Activated T-cell treated with anti-CD3 and anti-CD28 coated beads, Interleukin-2, amount 50 U/mL, for 1 hour (primary cell): Measurements from ENCODE around the gene SULT1A4.
A peak's percentile ranks its signal among the peaks of the same experiment; 100 is the strongest.
"Not testable (repeated sequence)": the region's sequence is repeated elsewhere in the genome, so short reads cannot be mapped to it uniquely, and the experiment has no call there.

Experiments
- DNase-seq: peaks from one replicate; pipeline ENCODE4 v3.0.0-alpha.2; 2020

SULT1A4 gene

DNA sequence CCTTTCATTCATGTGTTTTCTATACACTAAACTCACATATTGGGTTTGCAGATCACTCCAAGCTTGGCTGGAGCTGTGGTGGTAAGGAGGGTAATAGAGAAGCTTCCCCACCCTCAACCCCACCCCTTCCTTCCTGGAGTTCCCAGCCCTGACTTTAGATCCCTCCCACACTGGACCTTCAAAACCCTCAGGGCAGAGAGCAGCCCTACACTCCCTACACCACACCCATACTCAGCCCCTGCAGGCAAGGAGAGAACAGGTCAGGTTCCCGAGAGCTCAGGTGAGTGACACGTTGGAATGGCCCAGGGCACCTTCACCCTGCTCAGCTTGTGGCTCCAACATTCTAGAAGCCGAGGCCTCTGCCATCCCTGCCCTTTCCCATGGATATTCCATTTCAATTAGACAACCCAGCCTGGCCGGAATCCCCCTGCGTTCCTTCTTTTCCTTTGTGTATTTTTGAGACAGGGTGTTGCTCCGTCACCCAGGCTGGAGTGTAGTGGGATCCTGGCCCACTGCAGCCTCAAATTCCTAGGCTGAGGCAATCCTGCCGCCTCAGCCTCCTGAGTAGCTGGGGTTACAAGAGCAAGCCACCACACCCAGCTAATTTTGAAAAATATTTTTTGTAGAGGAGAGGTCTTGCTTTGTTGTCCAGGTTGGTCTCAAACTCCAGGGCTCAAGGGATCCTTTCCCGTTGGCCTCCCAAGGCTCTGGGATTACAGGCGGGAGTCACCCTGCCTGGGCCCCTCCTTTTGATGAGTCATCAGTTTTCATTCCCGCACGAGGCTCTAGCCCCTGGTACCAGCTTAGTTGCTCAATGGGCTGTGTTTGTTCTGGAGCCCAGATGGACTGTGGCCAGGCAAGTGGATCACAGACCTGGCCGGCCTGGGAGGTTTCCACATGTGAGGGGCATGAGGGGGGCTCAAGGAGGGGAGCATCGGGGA, at the start of gene SULT1A4:
SULT1A4 (plus strand) TSS at position 208 of the 941 bp plus-strand sequence. CDS start 1,473 bp downstream, outside the sequence.
- not testable (repeated sequence) for DNase-seq

GRCh38 chr16:29423587-29423986, 36.1 kb upstream of the SULT1A4 start:
- DNase-seq = not testable (repeated sequence)

- DNase-seq = not testable (repeated sequence)
Observed at GRCh38 chr16:29425390-29425789, 34.3 kb upstream of the SULT1A4 start.

- not testable (repeated sequence) for DNase-seq
Observed at GRCh38 chr16:29453754-29454153, 6.0 kb upstream of the SULT1A4 start.

- not testable (repeated sequence) for DNase-seq
Observed at GRCh38 chr16:29454269-29454668, 5.4 kb upstream of the SULT1A4 start, which contains the start of the genes BOLA2 and SLX1B. Gene BOLA2, minus strand, starts transcription at chr16:29454351. Its CDS starts 98 bp downstream, at chr16:29454253. Gene SLX1B, plus strand, starts transcription at chr16:29454533.

GRCh38 chr16:29454828-29455227, 4.9 kb upstream of the SULT1A4 start:
- not testable (repeated sequence) for DNase-seq

GRCh38 chr16:29457660-29458059, 2.1 kb upstream of the SULT1A4 start:
- DNase-seq = not testable (repeated sequence)

GRCh38 chr16:29460647-29461030, 926 bp downstream of the SULT1A4 start:
- not testable (repeated sequence) for DNase-seq

GRCh38 chr16:29465985-29466824, 6.5 kb downstream of the SULT1A4 start:
- DNase-seq = not testable (repeated sequence)

DNA sequence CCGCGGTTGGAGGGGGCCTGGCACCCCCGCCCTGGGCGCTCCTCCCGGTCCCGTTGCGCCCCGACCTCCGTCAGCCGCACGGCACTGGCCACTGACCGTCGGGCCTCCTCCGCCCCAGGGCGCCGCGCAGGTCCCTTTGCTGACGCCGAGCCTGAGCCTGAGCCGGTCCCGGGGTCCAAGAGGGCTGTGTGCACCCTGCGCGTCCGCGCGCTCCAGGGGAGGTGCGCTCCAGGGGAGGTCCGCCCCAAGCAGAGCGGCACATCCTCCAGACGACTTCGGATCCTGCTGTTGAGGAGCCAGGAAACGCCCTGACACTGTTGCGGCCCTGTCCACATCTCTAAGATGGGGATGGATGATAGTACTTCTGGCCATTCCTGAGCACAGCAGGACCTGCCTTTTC, 7.2 kb downstream of the SULT1A4 start:
- not testable (repeated sequence) for DNase-seq

DNA sequence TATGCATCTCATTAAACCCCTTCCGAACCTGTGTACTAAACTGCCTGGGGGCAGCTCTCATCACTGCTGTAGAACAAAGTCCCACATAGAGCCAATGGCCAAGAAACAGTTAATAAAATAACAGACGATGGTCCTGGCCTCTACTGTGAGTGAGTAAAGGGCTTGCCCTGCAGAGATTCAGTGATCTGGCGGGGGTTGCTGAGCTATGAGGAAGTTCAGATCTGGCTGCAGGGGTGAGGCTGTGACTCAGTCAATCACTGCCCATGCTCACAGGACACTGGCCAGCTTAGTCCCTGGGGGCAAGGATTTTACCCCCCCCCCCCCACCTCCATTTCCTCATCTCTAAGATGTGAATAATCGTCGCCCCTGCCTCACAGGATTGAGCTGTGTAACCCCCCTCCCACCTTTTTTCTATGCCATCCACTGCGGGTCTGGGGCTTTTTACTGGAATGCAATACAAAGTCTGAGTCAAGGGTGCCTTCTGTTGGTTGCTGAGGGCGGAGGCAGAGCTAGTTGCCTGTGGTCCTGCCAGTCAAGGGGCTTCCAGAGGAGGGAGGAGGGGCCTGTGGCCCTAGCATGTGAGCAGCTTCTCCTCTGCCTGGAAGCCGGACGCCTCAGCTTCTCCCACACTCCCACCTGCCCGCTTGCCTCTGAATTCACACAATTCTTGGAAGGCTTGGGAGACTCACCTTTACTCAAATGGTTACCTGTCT, 8.1 kb downstream of the SULT1A4 start:
- DNase-seq = not testable (repeated sequence)

GRCh38 chr16:29469660-29470059, 9.9 kb downstream of the SULT1A4 start:
- DNase-seq = peak; percentile 56

DNA sequence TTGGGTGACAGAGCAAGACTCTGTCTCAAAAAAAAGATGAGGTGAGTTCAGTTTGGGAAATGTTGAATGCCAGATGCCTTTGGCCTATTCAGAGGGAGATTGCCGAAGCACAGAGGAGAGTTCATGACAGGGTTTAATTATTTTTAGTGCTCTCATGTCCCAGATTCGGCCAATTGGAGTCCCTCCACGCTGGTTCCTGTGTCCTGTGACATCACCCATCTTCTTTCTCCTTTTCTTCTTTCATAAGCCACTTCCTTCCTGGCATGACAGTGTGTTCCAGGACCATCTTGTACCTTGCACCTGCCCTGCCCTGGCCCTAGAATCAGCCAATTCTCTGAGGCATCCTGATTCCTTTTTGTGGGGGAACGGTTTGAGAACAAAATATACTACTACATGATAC, 12.4 kb downstream of the SULT1A4 start:
- DNase-seq = not testable (repeated sequence)

DNA sequence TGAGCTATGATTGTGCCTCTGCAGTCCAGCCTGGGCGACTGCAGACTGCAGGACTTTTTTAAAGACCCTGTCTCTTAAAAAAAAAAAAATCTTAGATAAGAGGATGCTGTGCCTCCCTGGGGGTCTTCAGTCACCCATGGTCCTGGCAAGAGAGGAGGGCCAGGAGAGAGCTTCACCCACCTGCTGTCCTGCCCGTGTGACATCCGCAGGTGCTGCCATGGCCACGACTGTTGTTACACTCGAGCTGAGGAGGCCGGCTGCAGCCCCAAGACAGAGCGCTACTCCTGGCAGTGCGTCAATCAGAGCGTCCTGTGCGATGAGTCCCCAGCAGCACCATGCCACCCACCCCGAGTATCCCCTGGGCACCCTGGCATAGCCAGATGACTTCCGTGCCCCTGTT, 22.6 kb downstream of the SULT1A4 start:
- not testable (repeated sequence) for DNase-seq

- DNase-seq = not testable (repeated sequence)
Observed at GRCh38 chr16:29506308-29506707, 46.6 kb downstream of the SULT1A4 start, which contains the start of gene NPIPB12. Gene NPIPB12, minus strand, starts transcription at chr16:29506408.
